Activated CD4-positive, alpha-beta T cell treated with anti-CD3 and anti-CD28 coated beads for 1 hour (primary cell): ENCODE results near the gene TOMM34.

Experiments
- DNase-seq: peaks from one replicate; pipeline ENCODE4 v3.0.0-alpha.2; 2020

TOMM34 gene

GRCh38 chr20:44962483-44962882 is 2.3 kb upstream of the TOMM34 start:
- DNase-seq = no peak

GRCh38 chr20:44961870-44962267 is 1.7 kb upstream of the TOMM34 start:
- no peak for DNase-seq

- no peak for DNase-seq
These were observed 1.0 kb upstream of the TOMM34 start for GRCh38 chr20:44961011-44961869.

GRCh38 chr20:44959638-44960102 is 527 bp downstream of the TOMM34 start:
- DNase-seq = peak; percentile 49

GRCh38 chr20:44959082-44959637 is 1.0 kb downstream of the TOMM34 start:
- DNase-seq = no peak

GRCh38 chr20:44958276-44958675 is 1.9 kb downstream of the TOMM34 start:
- DNase-seq = no peak

GRCh38 chr20:44956410-44956809 is 3.8 kb downstream of the TOMM34 start:
- no peak for DNase-seq

GRCh38 chr20:44955270-44955669 is 4.9 kb downstream of the TOMM34 start:
- DNase-seq = no peak

- DNase-seq = no peak
These were observed 6.0 kb downstream of the TOMM34 start for GRCh38 chr20:44954211-44954610.

- DNase-seq = no peak
These were observed 7.5 kb downstream of the TOMM34 start for GRCh38 chr20:44952731-44953130.

- DNase-seq = no peak
These were observed 9.8 kb downstream of the TOMM34 start for GRCh38 chr20:44950368-44950767.

GRCh38 chr20:44948513-44948912 is 11.7 kb downstream of the TOMM34 start:
- DNase-seq = no peak

- DNase-seq = no peak
These were observed 12.1 kb downstream of the TOMM34 start for GRCh38 chr20:44948107-44948506.

GRCh38 chr20:44946271-44946852 is 13.8 kb downstream of the TOMM34 start:
- no peak for DNase-seq

- no peak for DNase-seq
These were observed 14.9 kb downstream of the TOMM34 start for GRCh38 chr20:44945261-44945660.

- no peak for DNase-seq
These were observed 16.4 kb downstream of the TOMM34 start for GRCh38 chr20:44943828-44944227.

- no peak for DNase-seq
These were observed 17.8 kb downstream of the TOMM34 start for GRCh38 chr20:44942264-44942973.

GRCh38 chr20:44941120-44941691 is 19.0 kb downstream of the TOMM34 start:
- no peak for DNase-seq

- no peak for DNase-seq
These were observed 21.6 kb downstream of the TOMM34 start for GRCh38 chr20:44938637-44939036.

- DNase-seq = no peak
These were observed 23.7 kb downstream of the TOMM34 start for GRCh38 chr20:44936510-44936909.

- DNase-seq = no peak
These were observed 27.3 kb downstream of the TOMM34 start for GRCh38 chr20:44932916-44933315.

GRCh38 chr20:44931911-44932310 is 28.3 kb downstream of the TOMM34 start:
- DNase-seq = no peak
